Epithelial cell of alveolus of lung (primary cell): ENCODE results near the gene GPR31. TPM values are rescaled to one million over a fixed set of nuclear protein-coding genes. Genes with fewer than 3 reads are reported as not detected.

Source experiments
- total RNA-seq: library from RNA; depleted of rRNA; stranded (reverse); fragments of >200 nt; gene quantifications from 2 replicates; pipeline ENCODE4 v1.2.1, GENCODE V29; 2015

The GPR31 gene, protein sequence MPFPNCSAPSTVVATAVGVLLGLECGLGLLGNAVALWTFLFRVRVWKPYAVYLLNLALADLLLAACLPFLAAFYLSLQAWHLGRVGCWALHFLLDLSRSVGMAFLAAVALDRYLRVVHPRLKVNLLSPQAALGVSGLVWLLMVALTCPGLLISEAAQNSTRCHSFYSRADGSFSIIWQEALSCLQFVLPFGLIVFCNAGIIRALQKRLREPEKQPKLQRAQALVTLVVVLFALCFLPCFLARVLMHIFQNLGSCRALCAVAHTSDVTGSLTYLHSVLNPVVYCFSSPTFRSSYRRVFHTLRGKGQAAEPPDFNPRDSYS
- total RNA-seq, result not detected in 2 replicates

DNA sequence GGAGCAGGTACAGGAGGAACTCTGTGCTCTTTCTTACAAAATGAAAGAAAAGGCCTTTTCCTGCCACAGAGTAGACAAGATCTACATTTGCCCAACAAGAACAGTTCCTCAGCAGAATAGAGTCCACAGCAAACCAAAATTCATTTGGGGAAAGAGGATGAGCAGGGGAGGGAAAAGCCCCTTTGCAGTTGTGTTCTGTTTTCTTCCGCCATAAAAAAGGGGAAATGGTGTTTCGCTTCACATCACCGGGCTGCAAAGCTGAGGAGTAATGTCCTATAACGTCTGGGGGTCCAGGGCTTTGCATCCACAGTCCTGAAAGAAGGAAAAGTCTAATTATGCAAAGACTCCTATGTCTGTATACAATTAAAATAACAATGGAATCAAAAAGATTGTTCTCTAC lies at the start of gene GPR31:
Gene GPR31 (minus strand): TSS at position 118 of the 400 bp plus-strand sequence. CDS start 149 bp downstream, outside the sequence.

DNA sequence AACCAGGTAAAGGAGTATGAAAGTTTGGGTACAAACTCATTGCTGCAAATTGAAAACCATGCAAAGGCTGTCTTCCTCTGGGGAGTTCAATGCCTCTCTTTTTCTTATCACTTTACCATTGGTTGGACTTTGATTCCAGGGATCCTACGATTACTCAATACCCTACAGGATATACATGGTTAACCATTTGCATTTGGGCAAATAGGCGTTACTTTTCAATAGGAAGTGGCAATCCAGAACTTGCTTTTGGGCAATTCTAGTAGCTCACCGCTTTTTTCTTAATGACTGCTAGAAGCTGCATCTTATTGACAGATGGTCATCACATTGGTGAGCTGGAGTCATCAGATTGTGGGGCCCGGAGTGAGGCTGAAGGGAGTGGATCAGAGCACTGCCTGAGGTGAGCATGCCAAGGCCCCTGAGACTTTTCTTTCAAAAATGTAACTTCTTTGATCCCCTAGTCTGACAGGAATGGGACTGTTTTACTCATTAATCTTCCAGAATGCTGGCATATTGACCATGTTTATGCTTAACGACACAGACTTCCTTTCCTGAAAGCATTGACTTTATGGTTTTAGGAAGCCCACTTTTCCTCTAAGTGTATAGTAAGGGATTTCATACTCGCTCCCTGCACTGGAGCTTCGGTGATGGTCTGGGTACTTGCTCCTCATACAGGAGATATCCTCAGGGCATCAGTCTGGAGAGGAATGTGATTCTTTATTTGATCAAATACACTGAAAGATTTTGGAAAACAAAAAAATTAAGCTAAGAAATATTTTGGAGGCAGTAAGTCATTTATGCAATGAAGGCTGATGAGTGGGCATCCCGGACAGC lies 34.7 kb downstream of the GPR31 start, which contains the start of gene CCR6:
Gene CCR6 (plus strand): TSS at position 270 of the 831 bp plus-strand sequence. CDS start 13,039 bp downstream, outside the sequence.

Other genes starting within 250 kb of the GPR31 start
- gene RNASET2, start 201.4 kb downstream of the GPR31 start, total RNA-seq, result 12.5 and 34.1 TPM in 2 replicates
- gene CEP43, start 158.6 kb downstream of the GPR31 start, total RNA-seq, result 6.1 and 10.7 TPM in 2 replicates
- gene CCR6, start 34.9 kb downstream of the GPR31 start, total RNA-seq, result not detected in 2 replicates
- gene UNC93A, start 133.3 kb upstream of the GPR31 start, total RNA-seq, result not detected in 2 replicates
- not detected in 2 replicates for gene TTLL2, start 167.1 kb upstream of the GPR31 start, total RNA-seq